Measurements from ENCODE around the gene MLLT3.

GRCh38 chr9:20526500-20527319 lies 95.6 kb downstream of the MLLT3 start:
- TF ChIP-seq EP300 (IDR thresholded peaks at IDR 0.05), result no peak
- no peak for TF ChIP-seq POLR2A (IDR thresholded peaks at IDR 0.05)
